T-helper 17 cell (primary cell): ENCODE data around the gene MID2. TPM values are rescaled to one million over a fixed set of nuclear protein-coding genes. Genes with fewer than 3 reads are reported as not detected.

ENCODE experiments used
- ATAC-seq: fragments of 150-1000 bp; cut with Tn5 transposase; 2 replicates; pipeline ENCODE4 v1.10.0; 2021; ENCODE audit warnings: mild to moderate bottlenecking, moderate library complexity
- DNase-seq, 3 donors: peaks; one replicate each; pipeline versions ENCODE4 v3.0.0 to v3.0.0-alpha.2; 2020 to 2021
- H3K9me3 ChIP-seq: one replicate; pipeline ENCODE4 v1.7.0; 2013; ENCODE audit warnings: low read length, mild to moderate bottlenecking; ENCODE audit not compliant: control insufficient read depth, poor library complexity, severe bottlenecking
- H3K27ac Mint-ChIP-seq: one replicate; pipeline ENCODE4 v1.8.0; 2022; ENCODE audit warnings: mild to moderate bottlenecking, moderate library complexity, mixed read lengths
- H3K27me3 Mint-ChIP-seq: one replicate; pipeline ENCODE4 v1.8.0; 2022; ENCODE audit warnings: mixed read lengths
- H3K36me3 Mint-ChIP-seq: one replicate; pipeline ENCODE4 v1.8.0; 2022; ENCODE audit warnings: low read depth, mixed read lengths
- H3K4me1 Mint-ChIP-seq: one replicate; pipeline ENCODE4 v1.8.0; 2022; ENCODE audit warnings: mild to moderate bottlenecking, mixed read lengths
- H3K4me3 Mint-ChIP-seq: one replicate; pipeline ENCODE4 v1.8.0; 2022; ENCODE audit warnings: mild to moderate bottlenecking, moderate library complexity, mixed read lengths
- total RNA-seq, 4 donors: library from RNA in 2 of 4; stranded (reverse) in 2 of 4; gene quantifications; one replicate each; pipeline ENCODE4 v1.2.3 and lab custom pipeline; 2022 to 2026

Gene MID2
- total RNA-seq, 2 donors from 2014 or later: 11.7 to 14.0 TPM

- Mint-ChIP-seq H3K4me1 (peaks cover 20% of the 10 kb centered on the region), H3K27me3 (no peaks in the 10 kb centered on the region), H3K4me3 (peak overlapping the region; percentile 87), H3K36me3 (peaks cover 2% of the 10 kb centered on the region), H3K27ac (peak overlapping the region; percentile 87)
- DNase-seq (no peak), ATAC-seq (no peak)
- no peaks in the 10 kb centered on the region for H3K9me3 ChIP-seq
Observed at GRCh38 chrX:107827030-107827831, 1.6 kb downstream of the MID2 start.

- ATAC-seq (no peak), DNase-seq (no peak)
- Mint-ChIP-seq H3K4me1 (peaks cover 20% of the 10 kb centered on the region), H3K27ac (no peak overlapping the region), H3K36me3 (peaks cover 2% of the 10 kb centered on the region), H3K27me3 (no peaks in the 10 kb centered on the region), H3K4me3 (peak overlapping the region; percentile 87)
- H3K9me3 ChIP-seq: no peaks in the 10 kb centered on the region
Observed at GRCh38 chrX:107827852-107828251, 2.2 kb downstream of the MID2 start.

GRCh38 chrX:107829878-107830277 lies 4.2 kb downstream of the MID2 start:
- Mint-ChIP-seq H3K4me3 (no peak overlapping the region), H3K27me3 (no peaks in the 10 kb centered on the region)

GRCh38 chrX:107831071-107831730 lies 5.5 kb downstream of the MID2 start:
- peaks cover 12% of the 10 kb centered on the region for H3K4me1 Mint-ChIP-seq
- no peaks in the 10 kb centered on the region for H3K9me3 ChIP-seq
- no peaks in the 10 kb centered on the region for H3K36me3 Mint-ChIP-seq
- no peak overlapping the region for H3K4me3 Mint-ChIP-seq
- no peak overlapping the region for H3K27ac Mint-ChIP-seq
- DNase-seq: no peak
- ATAC-seq: no peak
- no peaks in the 10 kb centered on the region for H3K27me3 Mint-ChIP-seq

More at GRCh38 chrX:107829878-107830277, 4.2 kb downstream of the MID2 start:
- no peaks in the 10 kb centered on the region for H3K36me3 Mint-ChIP-seq
- no peak for ATAC-seq
- H3K9me3 ChIP-seq: no peaks in the 10 kb centered on the region
- peaks cover 17% of the 10 kb centered on the region for H3K4me1 Mint-ChIP-seq
- no peak overlapping the region for H3K27ac Mint-ChIP-seq
- DNase-seq: no peak

GRCh38 chrX:107834275-107835201 lies 8.9 kb downstream of the MID2 start:
- H3K4me3 Mint-ChIP-seq: no peak overlapping the region
- peaks cover 6% of the 10 kb centered on the region for H3K4me1 Mint-ChIP-seq
- no peaks in the 10 kb centered on the region for H3K27me3 Mint-ChIP-seq
- no peaks in the 10 kb centered on the region for H3K36me3 Mint-ChIP-seq
- H3K9me3 ChIP-seq: no peaks in the 10 kb centered on the region
- DNase-seq (no peak), ATAC-seq (no peak)
- H3K27ac Mint-ChIP-seq: no peak overlapping the region

GRCh38 chrX:107836958-107837357 lies 11.3 kb downstream of the MID2 start:
- Mint-ChIP-seq H3K36me3 (no peaks in the 10 kb centered on the region), H3K4me1 (peaks cover 6% of the 10 kb centered on the region), H3K27ac (no peak overlapping the region), H3K4me3 (no peak overlapping the region), H3K27me3 (no peaks in the 10 kb centered on the region)
- ATAC-seq (no peak), DNase-seq (no peak)
- no peaks in the 10 kb centered on the region for H3K9me3 ChIP-seq

GRCh38 chrX:107840971-107841370 lies 15.3 kb downstream of the MID2 start:
- Mint-ChIP-seq H3K27me3 (no peaks in the 10 kb centered on the region), H3K27ac (no peak overlapping the region), H3K4me1 (peaks cover 4% of the 10 kb centered on the region), H3K36me3 (no peaks in the 10 kb centered on the region), H3K4me3 (no peak overlapping the region)
- H3K9me3 ChIP-seq: no peaks in the 10 kb centered on the region
- ATAC-seq (no peak), DNase-seq (no peak)

GRCh38 chrX:107842715-107843400 lies 17.2 kb downstream of the MID2 start:
- H3K9me3 ChIP-seq: no peaks in the 10 kb centered on the region
- no peak overlapping the region for H3K27ac Mint-ChIP-seq
- H3K36me3 Mint-ChIP-seq: no peaks in the 10 kb centered on the region
- DNase-seq (no peak), ATAC-seq (no peak)
- no peaks in the 10 kb centered on the region for H3K27me3 Mint-ChIP-seq
- peaks cover 2% of the 10 kb centered on the region for H3K4me1 Mint-ChIP-seq
- H3K4me3 Mint-ChIP-seq: no peak overlapping the region

- H3K4me3 Mint-ChIP-seq: no peak overlapping the region
- H3K4me1 Mint-ChIP-seq: peaks cover 2% of the 10 kb centered on the region
- no peaks in the 10 kb centered on the region for H3K36me3 Mint-ChIP-seq
- H3K27me3 Mint-ChIP-seq: no peaks in the 10 kb centered on the region
- no peak overlapping the region for H3K27ac Mint-ChIP-seq
- ATAC-seq: no peak
- no peaks in the 10 kb centered on the region for H3K9me3 ChIP-seq
- DNase-seq: no peak
Observed at GRCh38 chrX:107845625-107846024, 20.0 kb downstream of the MID2 start.

- no peaks in the 10 kb centered on the region for H3K27me3 Mint-ChIP-seq
- DNase-seq (no peak), ATAC-seq (no peak)
- peaks cover 6% of the 10 kb centered on the region for H3K4me1 Mint-ChIP-seq
- no peaks in the 10 kb centered on the region for H3K36me3 Mint-ChIP-seq
- H3K4me3 Mint-ChIP-seq: no peak overlapping the region
- no peak overlapping the region for H3K27ac Mint-ChIP-seq
- H3K9me3 ChIP-seq: no peaks in the 10 kb centered on the region
Observed at GRCh38 chrX:107848591-107848990, 22.9 kb downstream of the MID2 start.

GRCh38 chrX:107849747-107850421 lies 24.2 kb downstream of the MID2 start:
- H3K4me3 Mint-ChIP-seq: no peak overlapping the region
- DNase-seq: no peak
- ATAC-seq: no peak
- no peak overlapping the region for H3K27ac Mint-ChIP-seq
- H3K27me3 Mint-ChIP-seq: no peaks in the 10 kb centered on the region
- H3K4me1 Mint-ChIP-seq: peaks cover 6% of the 10 kb centered on the region
- H3K9me3 ChIP-seq: no peaks in the 10 kb centered on the region
- no peaks in the 10 kb centered on the region for H3K36me3 Mint-ChIP-seq

- DNase-seq (no peak), ATAC-seq (no peak)
- H3K27me3 Mint-ChIP-seq: no peaks in the 10 kb centered on the region
- no peaks in the 10 kb centered on the region for H3K9me3 ChIP-seq
- no peak overlapping the region for H3K4me3 Mint-ChIP-seq
- H3K4me1 Mint-ChIP-seq: peaks cover 6% of the 10 kb centered on the region
- no peak overlapping the region for H3K27ac Mint-ChIP-seq
- H3K36me3 Mint-ChIP-seq: no peaks in the 10 kb centered on the region
Observed at GRCh38 chrX:107850422-107850765, 24.7 kb downstream of the MID2 start.
